ENCODE data around the gene AHR. TPM values are rescaled to one million over a fixed set of nuclear protein-coding genes. Genes with fewer than 3 reads are reported as not detected.

The AHR gene
- total and polyA plus RNA-seq, 2 donors (not counting 1 experiment from before 2014, with no cell fraction given): 4.8 to 11.2 TPM

DNA sequence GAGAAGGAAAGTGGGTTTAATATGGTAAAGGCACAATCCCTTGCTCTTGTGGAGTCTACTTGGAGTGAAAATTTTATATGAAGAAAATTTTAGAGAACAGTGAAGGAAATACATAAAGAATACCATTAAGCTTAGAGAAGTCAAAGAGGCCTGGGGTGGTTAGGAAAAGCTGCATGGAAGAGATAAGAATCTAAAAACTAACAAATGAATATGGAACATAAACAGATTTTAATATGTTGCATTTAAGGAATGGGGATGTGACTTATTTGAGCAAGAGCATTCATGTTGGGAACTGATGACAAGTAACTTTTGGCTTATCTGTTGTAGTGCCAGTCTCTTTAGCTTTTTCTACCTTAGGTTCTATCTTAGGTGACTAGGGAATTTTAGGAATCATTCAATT lies 31.0 kb downstream of the AHR start:
- no peak for ATAC-seq (ENCODE audit: low read depth)
- intact Hi-C loops (cut with micrococcal nuclease): no loop called here
- Mint-ChIP-seq H3K4me1 (no peaks in the 10 kb centered on the region), H3K27ac (no peak overlapping the region), H3K4me3 (no peak overlapping the region), H3K27me3 (no peaks in the 10 kb centered on the region), H3K9me3 (ENCODE audit: insufficient read depth) (no peaks in the 10 kb centered on the region)
- no peak for DNase-seq
- peaks cover 3 to 6% of the 10 kb centered on the region in 2 experiments for H3K36me3 ChIP-seq (replicated peaks in 1 of 2; ENCODE audit: control extremely low read depth in 1 of 2, control insufficient read depth in 1 of 2, extremely low read depth in 1 of 2, insufficient read depth in 2 of 2, low read length in 1 of 2)
- no peak overlapping the region for H3K4me3 ChIP-seq (ENCODE audit: control extremely low read depth in 1 of 5, extremely low read depth in 1 of 5, insufficient read depth in 1 of 5, low read depth in 2 of 5, low read length in 4 of 5)
- no peak overlapping the region for H3K4me2 ChIP-seq (replicated peaks; ENCODE audit: low read depth, low read length, poor library complexity, severe bottlenecking)
- H3K27me3 ChIP-seq (replicated peaks in 1 of 4; ENCODE audit: control extremely low read depth in 1 of 4, control insufficient read depth in 3 of 4, insufficient read depth in 4 of 4, low read length in 3 of 4): no peaks in the 10 kb centered on the region
- no peaks in the 10 kb centered on the region for H4K20me1 ChIP-seq (ENCODE audit: control insufficient read depth, insufficient read depth, low read length, poor library complexity, severe bottlenecking)
- TF ChIP-seq CTCF (IDR thresholded peaks at IDR 0.05) (no peak), EZH2 (IDR thresholded peaks at IDR 0.05; ENCODE audit: borderline replicate concordance, insufficient read depth, low read depth, low read length, poor library complexity, severe bottlenecking) (no peak)
- H2AFZ ChIP-seq (ENCODE audit: insufficient read depth, low read depth, low read length, poor library complexity, severe bottlenecking): no peak overlapping the region
- H3K4me1 ChIP-seq (ENCODE audit: control insufficient read depth in 2 of 2, insufficient read depth in 2 of 2, low read length in 2 of 2): no peaks in the 10 kb centered on the region
- H3K27ac ChIP-seq (ENCODE audit: low read length in 2 of 2): no peak overlapping the region
- no peak overlapping the region for H3K9ac ChIP-seq (ENCODE audit: low read length)
- CTCF ChIA-PET: no interaction called here
- H3K9me3 ChIP-seq (ENCODE audit: control extremely low read depth in 1 of 3, control insufficient read depth in 2 of 3, insufficient read depth in 1 of 3, low read length in 2 of 3): no peaks in the 10 kb centered on the region
- no peaks in the 10 kb centered on the region for H3K79me2 ChIP-seq (ENCODE audit: control insufficient read depth, insufficient read depth, low read length)
- POLR2A ChIA-PET: no interaction called here

DNA sequence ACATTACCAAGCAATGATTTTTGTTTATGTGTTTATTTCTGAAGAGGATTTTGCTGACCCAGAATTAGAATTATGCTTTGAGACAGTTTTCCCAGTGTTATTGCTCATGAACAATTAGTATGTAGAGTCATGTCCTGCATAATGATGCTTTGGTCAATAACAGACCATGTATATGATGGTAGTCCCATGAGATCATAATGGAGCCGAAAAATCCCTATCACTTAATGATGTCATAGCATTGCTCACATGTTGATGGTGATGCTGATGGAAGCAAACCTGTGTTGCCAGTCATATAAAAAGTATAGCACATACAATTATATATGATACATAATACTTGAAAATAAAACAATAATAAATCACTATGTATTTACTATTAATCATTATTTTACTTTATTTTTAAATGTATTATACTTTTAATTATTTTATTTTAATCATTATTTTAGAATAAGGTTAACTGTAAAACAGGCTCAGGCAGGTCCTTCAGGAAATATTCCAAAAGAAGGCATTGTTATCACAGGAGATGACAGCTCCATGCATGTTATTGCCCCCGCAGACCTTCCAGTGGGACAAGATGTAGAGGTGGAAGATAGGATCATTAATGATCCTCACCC lies 33.5 kb downstream of the AHR start:
- Mint-ChIP-seq H3K4me3 (no peak overlapping the region), H3K27ac (no peak overlapping the region), H3K27me3 (no peaks in the 10 kb centered on the region), H3K9me3 (ENCODE audit: insufficient read depth) (no peaks in the 10 kb centered on the region), H3K4me1 (no peaks in the 10 kb centered on the region)
- no peak for DNase-seq
- Histone ChIP-seq H3K4me3 (ENCODE audit: control extremely low read depth in 1 of 5, extremely low read depth in 1 of 5, insufficient read depth in 1 of 5, low read depth in 2 of 5, low read length in 4 of 5) (no peak overlapping the region), H3K36me3 (replicated peaks in 1 of 2; ENCODE audit: control extremely low read depth in 1 of 2, control insufficient read depth in 1 of 2, extremely low read depth in 1 of 2, insufficient read depth in 2 of 2, low read length in 1 of 2) (peaks cover 1 to 9% of the 10 kb centered on the region in 2 experiments), H3K4me1 (ENCODE audit: control insufficient read depth in 2 of 2, insufficient read depth in 2 of 2, low read length in 2 of 2) (no peaks in the 10 kb centered on the region), H3K27ac (ENCODE audit: low read length in 2 of 2) (no peak overlapping the region), H3K4me2 (replicated peaks; ENCODE audit: low read depth, low read length, poor library complexity, severe bottlenecking) (no peak overlapping the region), H3K9me3 (ENCODE audit: control extremely low read depth in 1 of 3, control insufficient read depth in 2 of 3, insufficient read depth in 1 of 3, low read length in 2 of 3) (no peaks in the 10 kb centered on the region), H3K79me2 (ENCODE audit: control insufficient read depth, insufficient read depth, low read length) (no peaks in the 10 kb centered on the region), H3K9ac (ENCODE audit: low read length) (no peak overlapping the region), H3K27me3 (replicated peaks in 1 of 4; ENCODE audit: control extremely low read depth in 1 of 4, control insufficient read depth in 3 of 4, insufficient read depth in 4 of 4, low read length in 3 of 4) (no peaks in the 10 kb centered on the region), H4K20me1 (ENCODE audit: control insufficient read depth, insufficient read depth, low read length, poor library complexity, severe bottlenecking) (no peaks in the 10 kb centered on the region), H2AFZ (ENCODE audit: insufficient read depth, low read depth, low read length, poor library complexity, severe bottlenecking) (no peak overlapping the region)
- ATAC-seq (ENCODE audit: low read depth): no peak
- WGBS (ENCODE audit: insufficient coverage): no CpG with 5 or more reads among the region's 2 CpGs
- ChIA-PET CTCF (interaction anchor here (1.7 kb wide), 1 partner anchor 31 kb away, joined by 5 read pairs; no protein-coding TSS in a partner anchor), POLR2A (no interaction called here)
- intact Hi-C loops (cut with micrococcal nuclease): no loop called here
- TF ChIP-seq EZH2 (IDR thresholded peaks at IDR 0.05; ENCODE audit: borderline replicate concordance, insufficient read depth, low read depth, low read length, poor library complexity, severe bottlenecking) (no peak), CTCF (IDR thresholded peaks at IDR 0.05) (no peak)
